A549 treated with Hydrocortisone at 1 μM for 4 hours (cell line): ENCODE measurements around the gene TUFM. TPM values are rescaled to one million over a fixed set of nuclear protein-coding genes. Genes with fewer than 3 reads are reported as not detected.

Experiments
- total RNA-seq: library from RNA; stranded (reverse); fragments of 200-300 nt; extraction: Qiagen RNA extraction; gene quantifications from 5 replicates; pipeline ENCODE4 v1.2.3, GENCODE V29; 2022

Gene TUFM
- total RNA-seq: 239 to 307 TPM (median 280 TPM) in 5 replicates

DNA sequence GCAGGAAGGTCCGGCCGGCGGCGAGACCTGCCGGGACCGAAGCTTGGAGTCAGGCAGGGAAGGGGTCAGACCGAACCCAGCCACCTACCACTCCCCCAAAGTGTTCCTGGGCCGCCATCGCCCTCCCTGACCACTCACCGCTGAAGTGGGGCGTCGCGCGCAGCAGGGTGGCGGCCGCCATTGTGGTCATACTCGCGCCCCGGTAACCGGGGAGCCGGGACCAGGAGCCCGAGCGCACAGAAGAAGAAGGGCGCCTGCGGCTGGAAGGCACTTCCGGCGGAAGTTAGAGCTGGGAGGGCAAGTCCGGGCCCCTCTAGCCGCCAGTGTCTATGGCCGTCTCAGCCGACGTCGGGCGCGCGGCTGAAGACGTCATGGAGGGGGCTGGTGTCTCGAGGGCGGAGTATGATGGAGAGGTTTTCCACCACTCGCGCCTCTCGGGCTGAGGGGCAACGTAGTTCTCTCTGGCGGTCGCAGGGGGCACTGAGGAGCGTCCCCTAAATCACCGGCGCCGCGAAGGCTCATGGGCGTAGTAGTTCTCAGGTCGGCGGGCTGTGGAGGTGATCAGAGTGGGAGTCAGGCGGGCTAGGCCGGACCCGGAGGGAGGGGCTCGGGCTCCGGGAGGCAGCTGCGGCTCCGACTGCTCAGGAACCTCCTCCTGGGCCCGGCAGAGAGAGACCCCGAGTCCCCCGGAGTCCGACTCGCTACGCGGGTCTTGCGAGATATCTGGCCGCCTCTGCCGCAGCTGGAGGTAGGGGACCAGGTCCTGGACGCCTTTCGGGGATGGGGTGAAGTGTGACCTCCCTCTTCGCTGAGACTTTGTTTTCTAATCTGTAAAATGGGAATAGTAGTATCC lies at the start of gene TUFM:
Gene TUFM (minus strand): TSS at position 269 of the 853 bp plus-strand sequence. CDS start 79 bp downstream, at position 190.

DNA sequence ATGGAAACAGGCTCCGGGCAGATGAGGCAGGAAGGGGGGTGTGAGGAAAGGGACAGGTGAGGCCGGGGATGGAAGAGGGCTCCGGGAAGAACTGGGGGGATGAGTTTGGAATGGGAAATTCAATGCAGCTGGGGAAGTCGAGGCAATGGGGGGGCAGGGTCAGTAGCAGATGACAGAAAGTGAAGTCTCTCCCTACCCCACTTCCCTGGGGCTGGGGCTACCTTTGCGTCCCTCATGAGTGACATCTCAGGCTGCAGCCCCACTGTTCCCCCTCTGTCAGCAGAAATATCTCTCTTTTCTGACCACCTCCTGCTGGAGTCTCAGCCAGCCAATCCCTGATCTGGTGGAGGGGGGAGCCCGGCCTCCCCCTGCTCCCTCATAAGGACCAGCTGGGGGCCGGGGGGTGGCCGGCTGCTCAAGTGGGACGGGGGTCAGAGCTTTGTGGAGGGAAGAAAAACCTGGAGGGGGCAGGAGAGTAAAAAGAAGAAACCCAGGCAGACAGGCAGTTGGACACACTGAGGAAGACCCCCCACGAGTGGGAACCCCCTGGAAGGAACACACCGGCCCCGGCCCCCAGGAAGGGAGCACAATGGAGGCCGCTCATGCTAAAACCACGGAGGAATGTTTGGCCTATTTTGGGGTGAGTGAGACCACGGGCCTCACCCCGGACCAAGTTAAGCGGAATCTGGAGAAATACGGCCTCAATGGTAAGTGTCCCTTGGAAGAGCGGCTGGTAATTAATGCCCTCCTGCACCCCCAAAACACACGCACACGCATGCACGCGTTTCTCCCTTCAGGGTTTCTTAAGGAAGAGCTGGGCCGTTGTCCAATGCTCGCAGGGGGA lies 32.2 kb upstream of the TUFM start, which contains the start of gene ATP2A1:
Gene ATP2A1 (plus strand): TSS at position 406 of the 844 bp plus-strand sequence. CDS start 184 bp downstream, at position 590.

DNA sequence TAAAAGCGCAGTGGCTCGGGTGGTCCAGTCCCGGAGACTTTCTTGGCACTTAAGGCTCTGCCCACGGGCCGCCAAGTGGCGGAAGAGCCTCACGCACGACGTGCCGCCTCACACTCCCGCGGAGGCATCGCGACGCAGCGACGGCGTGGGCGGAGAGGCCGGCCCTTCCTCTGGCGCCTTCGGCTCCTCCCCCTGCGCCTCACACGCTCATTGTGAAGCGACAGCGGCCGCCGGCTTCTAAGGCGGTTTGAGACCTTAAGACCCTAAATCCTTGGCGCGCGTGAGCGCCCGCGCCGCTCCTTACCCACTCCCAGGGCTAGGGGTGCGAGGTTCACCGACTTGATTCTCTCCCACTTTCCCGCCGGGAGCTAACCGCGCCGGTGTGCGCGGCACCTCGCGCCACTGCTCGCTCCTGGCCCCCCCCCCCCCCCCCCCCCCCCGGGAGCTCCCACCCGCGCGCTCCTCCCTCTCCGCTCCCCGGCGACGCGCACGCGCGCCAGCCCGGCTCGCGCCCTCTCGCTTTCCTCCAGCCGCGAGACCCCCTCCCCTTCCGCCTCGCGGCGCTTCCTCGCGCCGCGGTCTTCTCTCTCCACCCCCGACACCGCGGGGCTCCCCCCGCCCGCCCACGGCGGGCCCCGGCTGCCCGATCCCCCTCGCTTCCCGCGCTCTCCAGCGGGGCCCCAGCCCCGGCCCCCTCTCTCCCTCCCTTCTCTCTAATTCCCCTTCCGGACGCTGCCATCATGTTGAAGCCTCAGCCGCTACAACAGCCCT lies 23.4 kb downstream of the TUFM start, which contains the start of gene ATXN2L:
Gene ATXN2L (plus strand): TSS at position 480 of the 771 bp plus-strand sequence. CDS start 261 bp downstream, at position 741.

Other genes with a start within 250 kb of the TUFM start
- gene SULT1A2, start 249.3 kb downstream of the TUFM start, total RNA-seq: 0.06 to 0.12 TPM (median 0.07 TPM) in 4 of 5 replicates, not detected in the other
- 5.2 to 6.5 TPM (median 6.0 TPM) in 5 replicates for gene SULT1A1, start 236.3 kb downstream of the TUFM start, total RNA-seq
- gene NPIPB8, start 208.3 kb downstream of the TUFM start, total RNA-seq: 0.62 TPM in 1 of 5 replicates, not detected in the others
- gene EIF3C, start 134.9 kb downstream of the TUFM start, total RNA-seq: 231 to 365 TPM (median 342 TPM) in 5 replicates
- gene NPIPB9, start 94.6 kb downstream of the TUFM start, total RNA-seq: 1.1 to 2.0 TPM (median 1.7 TPM) in 5 replicates
- 102 to 127 TPM (median 120 TPM) in 5 replicates for gene ATXN2L, start 23.3 kb downstream of the TUFM start, total RNA-seq
- 25.4 to 30.3 TPM (median 28.2 TPM) in 5 replicates for gene SH2B1, start 17.5 kb upstream of the TUFM start, total RNA-seq
- gene ATP2A1, start 32.1 kb upstream of the TUFM start, total RNA-seq: 1.9 to 3.6 TPM (median 2.1 TPM) in 5 replicates
- 8.7 to 9.6 TPM (median 8.9 TPM) in 5 replicates for gene RABEP2, start 78.9 kb upstream of the TUFM start, total RNA-seq
- gene CD19, start 85.6 kb upstream of the TUFM start, total RNA-seq: 0.06 TPM in 1 of 5 replicates, not detected in the others
- gene NFATC2IP, start 104.6 kb upstream of the TUFM start, total RNA-seq: 22.6 to 27.6 TPM (median 24.5 TPM) in 5 replicates
- 60.5 to 78.3 TPM (median 72.4 TPM) in 5 replicates for gene SPNS1, start 128.4 kb upstream of the TUFM start, total RNA-seq
- 3.5 to 5.1 TPM (median 4.3 TPM) in 5 replicates for gene LAT, start 138.7 kb upstream of the TUFM start, total RNA-seq